Measurements from ENCODE around the gene NPC1L1.

NPC1L1 gene

GRCh38 chr7:44576228-44576627, 35.1 kb upstream of the NPC1L1 start:
- DNase-seq (ENCODE audit: low read depth, low spot score): no peak
- TF ChIP-seq POLR2AphosphoS5 (IDR thresholded peaks at IDR 0.05; ENCODE audit: borderline replicate concordance, low read depth, low read length) (no peak), FOXP2 (optimal IDR thresholded peaks at IDR 0.05; ENCODE audit: control extremely low read depth, extremely low read length, insufficient read depth) (no peak)
- Histone ChIP-seq H3K36me3 (ENCODE audit: insufficient read depth, low read length) (peaks cover 63% of the 10 kb centered on the region), H3K9me3 (ENCODE audit: low read depth, low read length) (no peaks in the 10 kb centered on the region), H3K9ac (ENCODE audit: insufficient read length) (no peak overlapping the region), H3K4me3 (no peak overlapping the region), H3K27ac (no peak overlapping the region)

- Histone ChIP-seq H3K9ac (ENCODE audit: insufficient read length) (no peak overlapping the region), H3K4me3 (peak overlapping the region; percentile 100; the same call in 1 of the 2 replicates), H3K9me3 (ENCODE audit: low read depth, low read length) (no peaks in the 10 kb centered on the region), H3K27ac (no peak overlapping the region), H3K36me3 (ENCODE audit: insufficient read depth, low read length) (peaks cover 65% of the 10 kb centered on the region)
- no peak for TF ChIP-seq POLR2AphosphoS5 (IDR thresholded peaks at IDR 0.05; ENCODE audit: borderline replicate concordance, low read depth, low read length)
- TF ChIP-seq FOXP2 (optimal IDR thresholded peaks at IDR 0.05; ENCODE audit: control extremely low read depth, extremely low read length, insufficient read depth): no peak
- no peak for DNase-seq (ENCODE audit: low read depth, low spot score)
Measured at GRCh38 chr7:44575054-44575453, 33.9 kb upstream of the NPC1L1 start.

GRCh38 chr7:44574287-44574872, 33.2 kb upstream of the NPC1L1 start:
- no peaks in the 10 kb centered on the region for H3K9me3 ChIP-seq (ENCODE audit: low read depth, low read length)
- no peak overlapping the region for H3K27ac ChIP-seq
- peaks cover 65% of the 10 kb centered on the region for H3K36me3 ChIP-seq (ENCODE audit: insufficient read depth, low read length)
- H3K4me3 ChIP-seq: peak overlapping the region; percentile 100
- H3K9ac ChIP-seq (ENCODE audit: insufficient read length): peak overlapping the region; percentile 99
- TF ChIP-seq FOXP2 (optimal IDR thresholded peaks at IDR 0.05; ENCODE audit: control extremely low read depth, extremely low read length, insufficient read depth) (no peak), POLR2AphosphoS5 (IDR thresholded peaks at IDR 0.05; ENCODE audit: borderline replicate concordance, low read depth, low read length) (no peak), EZH2 (IDR thresholded peaks at IDR 0.05) (no peak)
- no peak for DNase-seq (ENCODE audit: low read depth, low spot score)

GRCh38 chr7:44573464-44574286, 32.5 kb upstream of the NPC1L1 start, which contains the start of gene DDX56:
TSS of gene DDX56 (minus strand) at chr7:44573908. CDS start at chr7:44573895, 13 bp downstream.
- peaks cover 66% of the 10 kb centered on the region for H3K36me3 ChIP-seq (ENCODE audit: insufficient read depth, low read length)
- DNase-seq (ENCODE audit: low read depth, low spot score): peak; percentile 56
- peak within 1 kb of the TSS; percentile 77; the same call in 1 of the 2 replicates for H3K27ac ChIP-seq
- no peaks in the 10 kb centered on the region for H3K9me3 ChIP-seq (ENCODE audit: low read depth, low read length)
- peak within 1 kb of the TSS; percentile 99 for H3K9ac ChIP-seq (ENCODE audit: insufficient read length)
- peak within 1 kb of the TSS; percentile 100 for H3K4me3 ChIP-seq
- TF ChIP-seq FOXP2 (optimal IDR thresholded peaks at IDR 0.05; ENCODE audit: control extremely low read depth, extremely low read length, insufficient read depth) (no peak), POLR2AphosphoS5 (IDR thresholded peaks at IDR 0.05; ENCODE audit: borderline replicate concordance, low read depth, low read length) (peak; percentile 97), EZH2 (IDR thresholded peaks at IDR 0.05) (no peak)

GRCh38 chr7:44572771-44573170, 31.6 kb upstream of the NPC1L1 start:
- peaks cover 68% of the 10 kb centered on the region for H3K36me3 ChIP-seq (ENCODE audit: insufficient read depth, low read length)
- H3K9ac ChIP-seq (ENCODE audit: insufficient read length): peak overlapping the region; percentile 99
- DNase-seq (ENCODE audit: low read depth, low spot score): no peak
- H3K9me3 ChIP-seq (ENCODE audit: low read depth, low read length): no peaks in the 10 kb centered on the region
- no peak overlapping the region for H3K27ac ChIP-seq
- peak overlapping the region; percentile 100 for H3K4me3 ChIP-seq
- TF ChIP-seq FOXP2 (optimal IDR thresholded peaks at IDR 0.05; ENCODE audit: control extremely low read depth, extremely low read length, insufficient read depth) (no peak), EZH2 (IDR thresholded peaks at IDR 0.05) (no peak), POLR2AphosphoS5 (IDR thresholded peaks at IDR 0.05; ENCODE audit: borderline replicate concordance, low read depth, low read length) (no peak)

- no peaks in the 10 kb centered on the region for H3K9me3 ChIP-seq (ENCODE audit: low read depth, low read length)
- no peak overlapping the region for H3K9ac ChIP-seq (ENCODE audit: insufficient read length)
- H3K27ac ChIP-seq: no peak overlapping the region
- no peak for TF ChIP-seq FOXP2 (optimal IDR thresholded peaks at IDR 0.05; ENCODE audit: control extremely low read depth, extremely low read length, insufficient read depth)
- TF ChIP-seq POLR2AphosphoS5 (IDR thresholded peaks at IDR 0.05; ENCODE audit: borderline replicate concordance, low read depth, low read length): no peak
- TF ChIP-seq EZH2 (IDR thresholded peaks at IDR 0.05): no peak
- no peak for DNase-seq (ENCODE audit: low read depth, low spot score)
- peaks cover 80% of the 10 kb centered on the region for H3K36me3 ChIP-seq (ENCODE audit: insufficient read depth, low read length)
- H3K4me3 ChIP-seq: no peak overlapping the region
Measured at GRCh38 chr7:44569959-44570358, 28.8 kb upstream of the NPC1L1 start.

GRCh38 chr7:44568771-44569560, 27.8 kb upstream of the NPC1L1 start:
- H3K36me3 ChIP-seq (ENCODE audit: insufficient read depth, low read length): peaks cover 88% of the 10 kb centered on the region
- H3K4me3 ChIP-seq: no peak overlapping the region
- DNase-seq (ENCODE audit: low read depth, low spot score): no peak
- TF ChIP-seq EZH2 (IDR thresholded peaks at IDR 0.05) (no peak), POLR2AphosphoS5 (IDR thresholded peaks at IDR 0.05; ENCODE audit: borderline replicate concordance, low read depth, low read length) (no peak), FOXP2 (optimal IDR thresholded peaks at IDR 0.05; ENCODE audit: control extremely low read depth, extremely low read length, insufficient read depth) (no peak)
- no peaks in the 10 kb centered on the region for H3K9me3 ChIP-seq (ENCODE audit: low read depth, low read length)
- no peak overlapping the region for H3K9ac ChIP-seq (ENCODE audit: insufficient read length)
- no peak overlapping the region for H3K27ac ChIP-seq

GRCh38 chr7:44567884-44568283, 26.8 kb upstream of the NPC1L1 start:
- Histone ChIP-seq H3K4me3 (no peak overlapping the region), H3K27ac (no peak overlapping the region), H3K9me3 (ENCODE audit: low read depth, low read length) (no peaks in the 10 kb centered on the region), H3K36me3 (ENCODE audit: insufficient read depth, low read length) (peaks cover 83% of the 10 kb centered on the region), H3K9ac (ENCODE audit: insufficient read length) (no peak overlapping the region)
- DNase-seq (ENCODE audit: low read depth, low spot score): no peak
- TF ChIP-seq POLR2AphosphoS5 (IDR thresholded peaks at IDR 0.05; ENCODE audit: borderline replicate concordance, low read depth, low read length): no peak
- TF ChIP-seq EZH2 (IDR thresholded peaks at IDR 0.05): no peak
- no peak for TF ChIP-seq FOXP2 (optimal IDR thresholded peaks at IDR 0.05; ENCODE audit: control extremely low read depth, extremely low read length, insufficient read depth)

All from SK-N-MC (cell line).